ENCODE results near the gene SMIM15. TPM values are rescaled to one million over a fixed set of nuclear protein-coding genes. Genes with fewer than 3 reads are reported as not detected.

The SMIM15 gene
- total RNA-seq, 2 experiments from 2014 or later: 16.5 to 18.2 TPM

DNA sequence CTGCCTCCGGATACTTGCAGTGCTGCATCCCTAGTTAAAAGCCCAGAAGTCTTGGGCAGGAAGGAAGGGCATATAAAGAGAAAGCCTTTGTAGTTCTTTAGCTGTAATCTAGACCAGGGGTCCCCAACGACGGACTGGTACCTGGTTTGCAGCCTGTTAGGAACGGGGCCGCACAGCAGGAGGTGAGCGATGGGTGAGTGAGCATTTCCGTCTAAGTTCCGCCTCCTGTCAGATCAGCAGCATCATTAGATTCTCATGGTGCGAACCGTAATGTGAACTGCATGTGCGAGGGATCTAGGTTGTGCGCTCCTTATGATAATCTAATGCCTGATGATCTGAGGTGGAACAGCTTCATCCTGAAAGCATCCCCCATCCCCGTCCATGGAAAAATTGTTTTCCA is 1.6 kb upstream of the SMIM15 start:
- CTCF ChIA-PET: interaction anchor here (0.7 kb wide), 1 partner anchor 8 kb away, joined by 5 read pairs; no protein-coding TSS in a partner anchor
- Mint-ChIP-seq H3K4me1 (ENCODE audit: low read depth) (peaks cover 45% of the 10 kb centered on the region), H3K36me3 (ENCODE audit: low read depth) (peaks cover 43% of the 10 kb centered on the region), H3K27ac (peak overlapping the region; percentile 84), H3K9me3 (no peaks in the 10 kb centered on the region), H3K4me3 (peak overlapping the region; percentile 94), H3K27me3 (no peaks in the 10 kb centered on the region)
- Histone ChIP-seq H3K36me3 (ENCODE audit: insufficient read depth, low read length) (peaks cover 17% of the 10 kb centered on the region), H3K27me3 (ENCODE audit: control insufficient read depth in 1 of 2, insufficient read depth in 2 of 2, low read length in 2 of 2) (no peaks in the 10 kb centered on the region), H3K9me3 (ENCODE audit: control insufficient read depth in 1 of 2, insufficient read depth in 1 of 2, low read length in 2 of 2) (no peaks in the 10 kb centered on the region), H3K4me3 (ENCODE audit: low read length) (no peak overlapping the region), H3K4me1 (ENCODE audit: insufficient read depth, low read length) (peaks cover 7% of the 10 kb centered on the region), H3K27ac (ENCODE audit: low read depth in 1 of 2, low read length in 2 of 2) (no peak overlapping the region)
- TF ChIP-seq, protein P1, sequence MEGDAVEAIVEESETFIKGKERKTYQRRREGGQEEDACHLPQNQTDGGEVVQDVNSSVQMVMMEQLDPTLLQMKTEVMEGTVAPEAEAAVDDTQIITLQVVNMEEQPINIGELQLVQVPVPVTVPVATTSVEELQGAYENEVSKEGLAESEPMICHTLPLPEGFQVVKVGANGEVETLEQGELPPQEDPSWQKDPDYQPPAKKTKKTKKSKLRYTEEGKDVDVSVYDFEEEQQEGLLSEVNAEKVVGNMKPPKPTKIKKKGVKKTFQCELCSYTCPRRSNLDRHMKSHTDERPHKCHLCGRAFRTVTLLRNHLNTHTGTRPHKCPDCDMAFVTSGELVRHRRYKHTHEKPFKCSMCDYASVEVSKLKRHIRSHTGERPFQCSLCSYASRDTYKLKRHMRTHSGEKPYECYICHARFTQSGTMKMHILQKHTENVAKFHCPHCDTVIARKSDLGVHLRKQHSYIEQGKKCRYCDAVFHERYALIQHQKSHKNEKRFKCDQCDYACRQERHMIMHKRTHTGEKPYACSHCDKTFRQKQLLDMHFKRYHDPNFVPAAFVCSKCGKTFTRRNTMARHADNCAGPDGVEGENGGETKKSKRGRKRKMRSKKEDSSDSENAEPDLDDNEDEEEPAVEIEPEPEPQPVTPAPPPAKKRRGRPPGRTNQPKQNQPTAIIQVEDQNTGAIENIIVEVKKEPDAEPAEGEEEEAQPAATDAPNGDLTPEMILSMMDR (IDR thresholded peaks at IDR 0.05): no peak
- intact Hi-C loops (cut with DNase I, micrococcal nuclease): loop anchor here (2.0 to 10.0 kb wide), 5 partner anchors 165 to 459 kb away; partner anchors contain the start of genes DEPDC1B (in 1 of the 2), ERCC8 (in 1 of the 2), NDUFAF2 (in 1 of the 2) and ZSWIM6 (in 1 of the 2)
- ATAC-seq (ENCODE audit: poor library complexity): no peak
- DNase-seq: no peak
- POLR2A ChIA-PET: interaction anchor here (1.0 kb wide), 1 partner anchor 18 kb away, joined by 4 read pairs; no protein-coding TSS in a partner anchor

DNA sequence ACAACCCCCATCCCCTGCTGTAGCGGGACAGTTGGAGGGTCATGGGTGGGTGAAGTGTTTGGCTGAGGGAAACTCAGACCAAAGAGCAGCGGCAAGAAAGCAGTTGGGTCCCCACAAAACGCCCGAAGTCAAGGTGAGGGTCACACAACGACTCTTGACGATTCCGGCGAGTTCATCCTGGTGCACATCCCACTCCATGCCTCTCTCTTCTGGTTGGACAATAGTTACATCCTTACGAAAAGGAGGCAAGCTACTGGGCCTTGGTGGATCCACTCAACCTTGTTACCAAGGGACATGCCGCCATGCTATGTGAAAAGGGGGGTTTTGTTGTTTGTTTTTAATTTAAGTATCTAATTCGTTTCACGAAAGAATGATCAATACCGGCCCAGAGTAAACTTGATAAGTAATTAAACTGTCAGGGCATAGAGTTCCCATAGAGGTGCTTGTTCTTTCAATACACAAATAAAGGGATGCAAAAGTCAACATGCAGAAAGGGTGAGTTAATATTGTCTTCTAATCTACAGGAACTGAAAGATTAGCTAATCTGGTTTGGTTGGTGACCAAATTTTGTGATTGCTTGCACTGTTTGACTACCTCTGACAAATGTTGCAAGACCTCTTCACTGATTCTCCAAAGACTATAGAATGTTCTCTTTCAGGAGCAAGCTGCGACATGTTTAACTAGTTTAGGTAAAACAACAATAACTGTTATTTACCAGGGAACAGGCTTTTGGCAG is 732 bp upstream of the SMIM15 start:
- H3K27me3 ChIP-seq (ENCODE audit: control insufficient read depth in 1 of 2, insufficient read depth in 2 of 2, low read length in 2 of 2): no peaks in the 10 kb centered on the region
- Mint-ChIP-seq H3K27ac (peak overlapping the region; percentile 84), H3K4me3 (peak overlapping the region; percentile 94), H3K9me3 (no peaks in the 10 kb centered on the region), H3K36me3 (ENCODE audit: low read depth) (peaks cover 52% of the 10 kb centered on the region), H3K27me3 (no peaks in the 10 kb centered on the region), H3K4me1 (ENCODE audit: low read depth) (peaks cover 50% of the 10 kb centered on the region)
- H3K4me1 ChIP-seq (ENCODE audit: insufficient read depth, low read length): peaks cover 7% of the 10 kb centered on the region
- ChIA-PET CTCF (no interaction called here), POLR2A (interaction anchor here (1.6 kb wide), 1 partner anchor 168 kb away, joined by 11 read pairs; the partner anchor contains the start of gene ZSWIM6)
- ATAC-seq (ENCODE audit: poor library complexity) (no peak), DNase-seq (no peak)
- H3K27ac ChIP-seq (ENCODE audit: low read depth in 1 of 2, low read length in 2 of 2): peak overlapping the region; percentile 69 to 77
- H3K4me3 ChIP-seq (ENCODE audit: low read length): peak overlapping the region; percentile 73
- intact Hi-C loops (cut with DNase I, micrococcal nuclease): loop anchor here (2.0 to 10.0 kb wide), 5 partner anchors 166 to 458 kb away; partner anchors contain the start of genes DEPDC1B (in 1 of the 2), ERCC8 (in 1 of the 2), NDUFAF2 (in 1 of the 2) and ZSWIM6 (in 1 of the 2)
- H3K9me3 ChIP-seq (ENCODE audit: control insufficient read depth in 1 of 2, insufficient read depth in 1 of 2, low read length in 2 of 2): no peaks in the 10 kb centered on the region
- H3K36me3 ChIP-seq (ENCODE audit: insufficient read depth, low read length): peaks cover 21% of the 10 kb centered on the region
- TF ChIP-seq, protein P1 (IDR thresholded peaks at IDR 0.05): no peak

DNA sequence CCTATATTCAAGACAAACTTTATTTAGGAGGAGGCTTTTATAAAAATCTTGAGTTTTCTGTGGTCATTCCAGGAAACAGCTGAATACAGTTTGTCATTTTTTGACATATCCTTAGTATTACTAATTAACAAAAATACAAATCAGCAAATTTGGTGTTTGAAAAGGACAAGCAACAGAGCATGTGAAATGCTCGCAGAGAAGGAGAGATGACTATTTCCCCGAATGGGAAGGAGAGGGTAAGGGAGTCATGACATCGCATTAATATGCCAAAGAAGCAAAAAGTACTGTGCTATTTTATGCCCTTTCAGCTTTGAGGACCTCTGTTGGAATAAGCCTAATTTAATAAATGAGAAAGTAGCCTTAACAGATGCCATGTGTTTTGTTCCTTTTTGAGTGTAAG is 1.8 kb downstream of the SMIM15 start:
- TF ChIP-seq, protein P1 (IDR thresholded peaks at IDR 0.05): no peak
- Mint-ChIP-seq H3K27ac (peak overlapping the region; percentile 56), H3K4me3 (peak overlapping the region; percentile 74), H3K27me3 (no peaks in the 10 kb centered on the region), H3K9me3 (no peaks in the 10 kb centered on the region), H3K4me1 (ENCODE audit: low read depth) (peaks cover 50% of the 10 kb centered on the region), H3K36me3 (ENCODE audit: low read depth) (peaks cover 73% of the 10 kb centered on the region)
- DNase-seq (no peak), ATAC-seq (ENCODE audit: poor library complexity) (no peak)
- Histone ChIP-seq H3K9me3 (ENCODE audit: control insufficient read depth in 1 of 2, insufficient read depth in 1 of 2, low read length in 2 of 2) (peaks cover 5% of the 10 kb centered on the region in 2 experiments), H3K4me3 (ENCODE audit: low read length) (no peak overlapping the region), H3K27me3 (ENCODE audit: control insufficient read depth in 1 of 2, insufficient read depth in 2 of 2, low read length in 2 of 2) (no peaks in the 10 kb centered on the region), H3K27ac (ENCODE audit: low read depth in 1 of 2, low read length in 2 of 2) (no peak overlapping the region), H3K36me3 (ENCODE audit: insufficient read depth, low read length) (peaks cover 26% of the 10 kb centered on the region), H3K4me1 (ENCODE audit: insufficient read depth, low read length) (peaks cover 7% of the 10 kb centered on the region)
- ChIA-PET POLR2A (no interaction called here), CTCF (no interaction called here)
- intact Hi-C loops (cut with DNase I, micrococcal nuclease): loop anchor here (5.0 to 10.0 kb wide), 4 partner anchors 172 to 456 kb away; partner anchors contain the start of genes DEPDC1B (in 1 of the 2), ERCC8 (in 1 of the 2), NDUFAF2 (in 1 of the 2) and ZSWIM6 (in 1 of the 2)
